Mammary epithelial cell (primary cell): ENCODE results near the gene C6orf89.

Source experiments
- CTCF ChIP-seq, 2 donors: IDR thresholded peaks in 1 of 2; conservative IDR thresholded peaks in 1 of 2; 2 replicates each; pipeline ENCODE4 v1.5.1; 2011 to 2012; ENCODE audit warnings: inconsistent platforms in 2 of 2, low read length in 2 of 2, mild to moderate bottlenecking in 2 of 2, control low read depth in 1 of 2, low read depth in 1 of 2; ENCODE audit not compliant: insufficient read depth in 1 of 2; ENCODE audit errors: extremely low read depth in 1 of 2
- EZH2 ChIP-seq: IDR thresholded peaks from 2 replicates; pipeline ENCODE4 v1.6.1; 2012; ENCODE audit warnings: low read length, inconsistent platforms, borderline replicate concordance

- no peak for TF ChIP-seq CTCF (conservative IDR thresholded peaks at IDR 0.05 in 1 of 2, IDR thresholded peaks at IDR 0.05 in 1 of 2; ENCODE audit: extremely low read depth in 1 of 2, insufficient read depth in 1 of 2, low read depth in 1 of 2, low read length in 2 of 2)
- no peak for TF ChIP-seq EZH2
These were observed 4.4 kb downstream of the C6orf89 start for GRCh38 chr6:36890112-36890663.
